HepG2 (cell line): ENCODE results near the gene USP40. TPM values are rescaled to one million over a fixed set of nuclear protein-coding genes. Genes with fewer than 3 reads are reported as not detected.

Experiments used
- ATAC-seq: fragments of 200-7000 bp; cut with Tn5 transposase; 3 replicates; pipeline ENCODE4 v1.9.1; 2020; ENCODE audit warnings: mild to moderate bottlenecking, moderate library complexity
- BruUV-seq: library from RNA; stranded (reverse); fragments of 400-500 nt; replicated peaks from 2 replicates; lab custom pipeline; 2021; lab: Mats Ljungman, UMichigan
- CTCF ChIA-PET: fragments of 300-600 bp; formaldehyde crosslinking; extraction: SDS; loops from one replicate; lab custom pipeline; 2021; ENCODE audit warnings: low total read pairs, inconsistent platforms, low intra/inter-chr PET ratio; lab: Yijun Ruan, JAX
- POLR2A ChIA-PET: fragments of 350-600 bp; sonication (Branson Sonifier 250); formaldehyde crosslinking; loops from one replicate; lab custom pipeline; 2020; ENCODE audit warnings: antibody characterized with exemption, inconsistent platforms; lab: Yijun Ruan, JAX
- DNase-seq: peaks from one replicate; pipeline ENCODE4 v3.0.0-alpha.2; 2015; ENCODE audit warnings: low spot score
- FAIRE-seq: peaks from 3 replicates; lab custom pipeline; 2011; peaks lifted over from hg19 to GRCh38; lab: Jason Lieb, UNC
- H2AFZ ChIP-seq: one replicate; pipeline ENCODE4 v1.6.1; 2011; ENCODE audit warnings: low read length, inconsistent platforms
- H3K27ac ChIP-seq: fragments of 300-600 bp; 3 replicates; pipeline ENCODE4 v1.8.0; 2011; ENCODE audit warnings: mixed run types, mild to moderate bottlenecking, mixed read lengths, low read length, inconsistent platforms; ENCODE audit not compliant: insufficient read depth; ENCODE audit errors: extremely low read length
- H3K27me3 ChIP-seq, 2 experiments: fragments of 200-600 bp in 1 of 2; 2 replicates in 1 of 2; 3 replicates in 1 of 2; pipeline versions ENCODE4 v1.6.0 to v1.8.0; 2011; ENCODE audit warnings: low read length in 2 of 2, mild to moderate bottlenecking in 2 of 2, moderate library complexity in 2 of 2, inconsistent platforms in 1 of 2; ENCODE audit not compliant: insufficient read depth in 2 of 2, control insufficient read depth in 1 of 2
- H3K36me3 ChIP-seq, 2 experiments: fragments of 200-600 bp in 1 of 2; replicated peaks in 1 of 2; 2 replicates in 1 of 2; 3 replicates in 1 of 2; pipeline versions ENCODE4 v1.5.1 to v1.8.0; 2011; ENCODE audit warnings: low read length in 2 of 2, inconsistent platforms in 1 of 2; ENCODE audit not compliant: insufficient read depth in 2 of 2, control insufficient read depth in 1 of 2
- H3K4me1 ChIP-seq: 2 replicates; pipeline ENCODE4 v1.5.1; 2012; ENCODE audit warnings: low read length, inconsistent platforms; ENCODE audit not compliant: insufficient read depth
- H3K4me2 ChIP-seq: 2 replicates; pipeline ENCODE4 v1.6.0; 2011; ENCODE audit warnings: low read depth, low read length, inconsistent platforms
- H3K4me3 ChIP-seq, 3 experiments: fragments of 200-600 bp in 1 of 3; sonication (generic), shearing (Covaris generic) in 1 of 3; replicated peaks in 1 of 3; 2 replicates each; pipeline ENCODE4 v1.5.1; 2011 to 2016; ENCODE audit warnings: low read length in 3 of 3, inconsistent platforms in 2 of 3, low read depth in 2 of 3, mild to moderate bottlenecking in 2 of 3, control low read depth in 1 of 3, mixed read lengths in 1 of 3; ENCODE audit not compliant: insufficient read depth in 1 of 3
- H3K79me2 ChIP-seq: one replicate; pipeline ENCODE4 v1.6.1; 2011; ENCODE audit warnings: low read length, inconsistent platforms; ENCODE audit not compliant: insufficient read depth
- H3K9ac ChIP-seq: 2 replicates; pipeline ENCODE4 v1.6.0; 2011; ENCODE audit warnings: mild to moderate bottlenecking, low read depth, low read length, inconsistent platforms; ENCODE audit not compliant: insufficient read depth
- H3K9me3 ChIP-seq: 2 replicates; pipeline ENCODE4 v1.5.1; 2012; ENCODE audit warnings: mild to moderate bottlenecking, low read length
- H4K20me1 ChIP-seq: 2 replicates; pipeline ENCODE4 v1.6.0; 2011; ENCODE audit warnings: inconsistent platforms, mild to moderate bottlenecking, low read length, moderate library complexity; ENCODE audit not compliant: insufficient read depth
- ATF1 ChIP-seq: IDR thresholded peaks from 2 replicates; pipeline ENCODE4 v1.6.1; 2016; ENCODE audit warnings: mild to moderate bottlenecking, control low read depth
- BRCA1 ChIP-seq: sonication (generic); formaldehyde crosslinking; IDR thresholded peaks from 2 replicates; pipeline ENCODE4 v1.4.0; 2020; ENCODE audit warnings: missing genetic modification reagents
- BRF2 ChIP-seq: sonication (generic); formaldehyde crosslinking; IDR thresholded peaks from 2 replicates; pipeline ENCODE4 v1.8.1; 2022; ENCODE audit warnings: mild to moderate bottlenecking, missing genetic modification reagents
- E2F1 ChIP-seq: sonication (generic); formaldehyde crosslinking; IDR thresholded peaks from 2 replicates; pipeline ENCODE4 v1.5.0; 2020; ENCODE audit warnings: missing genetic modification reagents
- ESRRA ChIP-seq: sonication (generic); formaldehyde crosslinking; IDR thresholded peaks from 2 replicates; pipeline ENCODE4 v1.5.1; 2020; ENCODE audit warnings: mild to moderate bottlenecking, low read depth, missing genetic modification reagents
- GABPA ChIP-seq, 2 experiments: IDR thresholded peaks; 2 replicates each; pipeline ENCODE4 v1.6.1; 2011 to 2016; ENCODE audit warnings: low read depth in 2 of 2, low read length in 1 of 2, missing biosample characterization in 1 of 2, missing genetic modification characterization in 1 of 2
- MXI1 ChIP-seq: IDR thresholded peaks from 3 replicates; pipeline ENCODE4 v1.6.1; 2012; ENCODE audit warnings: low read depth, low read length, inconsistent platforms, borderline replicate concordance
- NFYC ChIP-seq: IDR thresholded peaks from 2 replicates; pipeline ENCODE4 v1.6.1; 2016; ENCODE audit warnings: missing genetic modification reagents, missing compliant biosample characterization
- RBM39 ChIP-seq: fragments of 200-400 bp; formaldehyde crosslinking; IDR thresholded peaks from one replicate; pipeline ENCODE4 v1.6.1; 2018; ENCODE audit warnings: antibody characterized with exemption, mild to moderate bottlenecking, low read depth, low read length; ENCODE audit not compliant: poor library complexity, severe bottlenecking
- TEAD2 ChIP-seq: sonication (generic); formaldehyde crosslinking; IDR thresholded peaks from 2 replicates; pipeline ENCODE4 v1.9.0; 2021; ENCODE audit warnings: missing genetic modification reagents
- YY1 ChIP-seq: IDR thresholded peaks from 2 replicates; pipeline ENCODE4 v1.6.1; 2011; ENCODE audit warnings: low read length, low read depth, moderate library complexity, mild to moderate bottlenecking; ENCODE audit not compliant: insufficient read depth, insufficient replicate concordance
- ZFP41 ChIP-seq: sonication (generic); formaldehyde crosslinking; IDR thresholded peaks from 2 replicates; pipeline ENCODE4 v1.4.0; 2020; ENCODE audit warnings: mild to moderate bottlenecking, missing genetic modification reagents, borderline replicate concordance
- ZFX ChIP-seq: sonication (generic); formaldehyde crosslinking; IDR thresholded peaks from 2 replicates; pipeline ENCODE4 v1.4.0; 2020; ENCODE audit warnings: mild to moderate bottlenecking, low read depth, missing genetic modification reagents, moderate library complexity
- ZNF614 ChIP-seq: IDR thresholded peaks from 2 replicates; pipeline ENCODE4 v1.6.1; 2018; ENCODE audit warnings: missing biosample characterization, missing genetic modification reagents, inconsistent platforms, borderline replicate concordance
- ZNF7 ChIP-seq: IDR thresholded peaks from 2 replicates; pipeline ENCODE4 v1.6.1; 2016; ENCODE audit warnings: missing biosample characterization, missing genetic modification reagents
- ZNF775 ChIP-seq: sonication (generic); formaldehyde crosslinking; IDR thresholded peaks from 2 replicates; pipeline ENCODE4 v1.4.0; 2020; ENCODE audit warnings: missing genetic modification reagents, mild to moderate bottlenecking, moderate library complexity, borderline replicate concordance
- ZUFSP ChIP-seq: sonication (generic); formaldehyde crosslinking; IDR thresholded peaks from 2 replicates; pipeline ENCODE4 v1.9.0; 2021; ENCODE audit warnings: missing genetic modification reagents, mild to moderate bottlenecking, borderline replicate concordance
- WGBS: methylation state at CpG from one replicate; pipeline ENCODE4 v1.1.6; 2017; ENCODE audit warnings: low lambda C conversion rate; 5-methylcytosine and 5-hydroxymethylcytosine counted together
- in situ Hi-C: cut with HindIII; loops from 2 replicates; pipeline ENCODE4 v1.10.0; 2017; ENCODE audit warnings: low pct_unique_long_range_greater_than_20kb; ENCODE audit not compliant: extremely low pct_ligation_motif_present
- intact Hi-C: fragments of 100-400 bp; cut with micrococcal nuclease; formaldehyde crosslinking; loops from one replicate; pipeline ENCODE4 v1.10.0; 2022; ENCODE audit not compliant: unreplicated experiment
- polyA plus RNA-seq, 8 experiments: library from polyadenylated mRNA; depleted of rRNA in 3 of 8; stranded (reverse) in 7 of 8; unstranded in 1 of 8; fragments of >200 nt; fragmentation: Illumina TruSeq in 4 of 8; extraction: Trizol in 4 of 8; gene quantifications; 2 replicates each; pipeline versions ENCODE4 v1.2.1 to v1.2.3, GENCODE V29; 2011 to 2016; ENCODE audit warnings: low read depth in 4 of 8, missing spikeins in 1 of 8, mixed read lengths in 1 of 8; ENCODE audit not compliant: insufficient read depth in 1 of 8
- total RNA-seq, 5 experiments: library from RNA; depleted of rRNA; stranded (reverse); fragments of >200 nt; fragmentation: Illumina TruSeq; extraction: Trizol; gene quantifications; 2 replicates each; pipeline ENCODE4 v1.2.3, GENCODE V29; 2016; ENCODE audit warnings: low read depth in 1 of 5

The USP40 gene
- total and polyA plus RNA-seq, 2 of the 13 experiments (the other 11 are each of a cell fraction or from before 2014, with no cell fraction given) = 41.0 to 46.3 TPM

- no peak overlapping the region for H3K4me3 ChIP-seq
- ATAC-seq = no peak
- H3K27ac ChIP-seq = no peak overlapping the region
- CTCF ChIA-PET = no interaction called here
- no peak for DNase-seq
- no peaks in the 10 kb centered on the region for H4K20me1 ChIP-seq
- peaks cover 44 to 75% of the 10 kb centered on the region in 2 experiments for H3K36me3 ChIP-seq
- H2AFZ ChIP-seq = no peak overlapping the region
- H3K9me3 ChIP-seq = no peaks in the 10 kb centered on the region
- H3K27me3 ChIP-seq = no peaks in the 10 kb centered on the region
- BruUV-seq = no TSS peak
- in situ Hi-C loops = no loop called here
- POLR2A ChIA-PET = no interaction called here
- H3K4me1 ChIP-seq = peaks cover 20% of the 10 kb centered on the region
- no peaks in the 10 kb centered on the region for H3K79me2 ChIP-seq
- no peak for TF ChIP-seq NFYC (CRISPR knock-in tag)
- no peak for TF ChIP-seq ATF1 (CRISPR knock-in tag)
- TF ChIP-seq ZFX (CRISPR knock-in tag) = no peak
- TF ChIP-seq BRF2 (CRISPR knock-in tag) = no peak
- no peak for TF ChIP-seq ZNF7
- no peak for TF ChIP-seq MXI1
- no peak for TF ChIP-seq ZUFSP
- no peak for TF ChIP-seq RBM39
- no peak for TF ChIP-seq TEAD2 (CRISPR knock-in tag)
- no peak for TF ChIP-seq E2F1 (CRISPR knock-in tag)
- TF ChIP-seq BRCA1 = no peak
- no peak for TF ChIP-seq ZFP41
- no peak for TF ChIP-seq ESRRA (CRISPR knock-in tag)
- no peak for TF ChIP-seq ZNF614
- no peak for TF ChIP-seq GABPA (IDR thresholded peaks at IDR 0.05; ENCODE audit: low read depth, low read length)
- no peak for TF ChIP-seq GABPA (CRISPR knock-in tag; IDR thresholded peaks at IDR 0.05; ENCODE audit: low read depth)
- TF ChIP-seq ZNF775 (CRISPR knock-in tag) = no peak
- TF ChIP-seq YY1 = no peak
- TF ChIP-seq, all 625 proteins: peak for 0
- Histone ChIP-seq H3K9ac (no peak overlapping the region), H3K4me2 (no peak overlapping the region)
- FAIRE-seq = no peak
- intact Hi-C loops = no loop called here
- 96% methylated on average over 16 of the region's 20 CpGs for WGBS
These were observed 108.5 kb downstream of the USP40 start for GRCh38 chr2:233458031-233458610.
